Mucosa of rectum (tissue), 2 donors: ENCODE results near the gene UFSP2.

Source experiments
- H3K27ac ChIP-seq, 2 donors: one replicate each; pipeline ENCODE4 v1.7.0; 2013; ENCODE audit warnings: inconsistent platforms in 2 of 2, low read depth in 2 of 2, low read length in 2 of 2
- H3K27me3 ChIP-seq, 2 donors: one replicate each; pipeline ENCODE4 v1.7.0; 2013; ENCODE audit warnings: low read length in 2 of 2; ENCODE audit not compliant: control insufficient read depth in 2 of 2, insufficient read depth in 2 of 2
- H3K36me3 ChIP-seq, 2 donors: one replicate each; pipeline ENCODE4 v1.7.0; 2013; ENCODE audit warnings: low read length in 2 of 2; ENCODE audit not compliant: control insufficient read depth in 2 of 2, insufficient read depth in 2 of 2
- H3K4me1 ChIP-seq, 2 donors: one replicate each; pipeline ENCODE4 v1.7.0; 2013; ENCODE audit warnings: low read length in 2 of 2, mild to moderate bottlenecking in 1 of 2; ENCODE audit not compliant: control insufficient read depth in 2 of 2, insufficient read depth in 2 of 2
- H3K4me3 ChIP-seq, 2 donors: one replicate each; pipeline ENCODE4 v1.7.0; 2013; ENCODE audit warnings: low read length in 2 of 2
- H3K9ac ChIP-seq, 2 donors: one replicate each; pipeline ENCODE4 v1.7.0; 2013; ENCODE audit warnings: low read length in 2 of 2, low read depth in 1 of 2, mild to moderate bottlenecking in 1 of 2
- H3K9me3 ChIP-seq, 2 donors: one replicate each; pipeline ENCODE4 v1.7.0; 2013; ENCODE audit warnings: low read length in 2 of 2; ENCODE audit not compliant: control insufficient read depth in 2 of 2
- donor health status: healthy.
- donor health status: Normal muscosa, but diverticular disease.

The UFSP2 gene

GRCh38 chr4:185465707-185466106 is 39.9 kb upstream of the UFSP2 start:
- H3K27ac ChIP-seq, result no peak overlapping the region
- peaks cover 4 to 5% of the 10 kb centered on the region in 2 donors for H3K4me1 ChIP-seq
- no peak overlapping the region for H3K4me3 ChIP-seq
- no peaks in the 10 kb centered on the region for H3K9me3 ChIP-seq
- H3K36me3 ChIP-seq, result no peaks in the 10 kb centered on the region
- no peaks in the 10 kb centered on the region for H3K27me3 ChIP-seq
- H3K9ac ChIP-seq, result no peak overlapping the region

- Histone ChIP-seq H3K36me3 (no peaks in the 10 kb centered on the region), H3K4me1 (no peaks in the 10 kb centered on the region), H3K27ac (no peak overlapping the region), H3K4me3 (no peak overlapping the region), H3K9ac (no peak overlapping the region), H3K27me3 (no peaks in the 10 kb centered on the region), H3K9me3 (no peaks in the 10 kb centered on the region)
Measured at GRCh38 chr4:185464887-185465286, 39.1 kb upstream of the UFSP2 start.

- no peak overlapping the region for H3K27ac ChIP-seq
- no peaks in the 10 kb centered on the region for H3K9me3 ChIP-seq
- no peak overlapping the region for H3K9ac ChIP-seq
- no peaks in the 10 kb centered on the region for H3K36me3 ChIP-seq
- no peaks in the 10 kb centered on the region for H3K4me1 ChIP-seq
- H3K4me3 ChIP-seq, result no peak overlapping the region
- H3K27me3 ChIP-seq, result no peaks in the 10 kb centered on the region
Measured at GRCh38 chr4:185464183-185464582, 38.4 kb upstream of the UFSP2 start.

GRCh38 chr4:185463541-185463940 is 37.8 kb upstream of the UFSP2 start:
- H3K27ac ChIP-seq, result no peak overlapping the region
- H3K9me3 ChIP-seq, result no peaks in the 10 kb centered on the region
- no peak overlapping the region for H3K9ac ChIP-seq
- H3K4me1 ChIP-seq, result no peaks in the 10 kb centered on the region
- H3K36me3 ChIP-seq, result no peaks in the 10 kb centered on the region
- H3K27me3 ChIP-seq, result no peaks in the 10 kb centered on the region
- no peak overlapping the region for H3K4me3 ChIP-seq

GRCh38 chr4:185461565-185461964 is 35.8 kb upstream of the UFSP2 start:
- Histone ChIP-seq H3K36me3 (no peaks in the 10 kb centered on the region), H3K9ac (no peak overlapping the region), H3K27ac (no peak overlapping the region), H3K9me3 (no peaks in the 10 kb centered on the region), H3K4me1 (no peaks in the 10 kb centered on the region), H3K27me3 (no peaks in the 10 kb centered on the region), H3K4me3 (no peak overlapping the region)

- H3K27ac ChIP-seq, result no peak overlapping the region
- no peak overlapping the region for H3K4me3 ChIP-seq
- no peak overlapping the region for H3K9ac ChIP-seq
- no peaks in the 10 kb centered on the region for H3K9me3 ChIP-seq
- no peaks in the 10 kb centered on the region for H3K4me1 ChIP-seq
- H3K27me3 ChIP-seq, result no peaks in the 10 kb centered on the region
- no peaks in the 10 kb centered on the region for H3K36me3 ChIP-seq
Measured at GRCh38 chr4:185457136-185457535, 31.4 kb upstream of the UFSP2 start.

- H3K9me3 ChIP-seq, result no peaks in the 10 kb centered on the region
- no peaks in the 10 kb centered on the region for H3K27me3 ChIP-seq
- H3K4me3 ChIP-seq, result no peak overlapping the region
- H3K9ac ChIP-seq, result no peak overlapping the region
- no peaks in the 10 kb centered on the region for H3K4me1 ChIP-seq
- H3K36me3 ChIP-seq, result no peaks in the 10 kb centered on the region
- no peak overlapping the region for H3K27ac ChIP-seq
Measured at GRCh38 chr4:185456131-185456530, 30.4 kb upstream of the UFSP2 start.

- H3K4me1 ChIP-seq, result no peaks in the 10 kb centered on the region
- no peak overlapping the region for H3K4me3 ChIP-seq
- no peak overlapping the region for H3K9ac ChIP-seq
- H3K27me3 ChIP-seq, result no peaks in the 10 kb centered on the region
- no peaks in the 10 kb centered on the region for H3K9me3 ChIP-seq
- H3K36me3 ChIP-seq, result no peaks in the 10 kb centered on the region
- no peak overlapping the region for H3K27ac ChIP-seq
Measured at GRCh38 chr4:185445209-185445608, 19.4 kb upstream of the UFSP2 start.

GRCh38 chr4:185441479-185441878 is 15.7 kb upstream of the UFSP2 start:
- Histone ChIP-seq H3K9ac (no peak overlapping the region), H3K9me3 (no peaks in the 10 kb centered on the region), H3K27ac (no peak overlapping the region), H3K36me3 (no peaks in the 10 kb centered on the region), H3K4me3 (no peak overlapping the region), H3K27me3 (no peaks in the 10 kb centered on the region), H3K4me1 (no peaks in the 10 kb centered on the region)

- Histone ChIP-seq H3K9ac (no peak overlapping the region), H3K9me3 (no peaks in the 10 kb centered on the region), H3K4me1 (no peaks in the 10 kb centered on the region), H3K27me3 (no peaks in the 10 kb centered on the region), H3K27ac (no peak overlapping the region), H3K36me3 (no peaks in the 10 kb centered on the region), H3K4me3 (no peak overlapping the region)
Measured at GRCh38 chr4:185437809-185438208, 12.0 kb upstream of the UFSP2 start.

GRCh38 chr4:185435466-185435865 is 9.7 kb upstream of the UFSP2 start:
- Histone ChIP-seq H3K27ac (no peak overlapping the region), H3K9me3 (no peaks in the 10 kb centered on the region), H3K9ac (no peak overlapping the region)

More at GRCh38 chr4:185435466-185435865, 9.7 kb upstream of the UFSP2 start:
- H3K27me3 ChIP-seq, result no peaks in the 10 kb centered on the region
- no peaks in the 10 kb centered on the region for H3K36me3 ChIP-seq
- H3K4me1 ChIP-seq, result no peaks in the 10 kb centered on the region
- H3K4me3 ChIP-seq, result no peak overlapping the region
